GM12875 (cell line): ENCODE results near the gene NKTR.
"Not testable (repeated sequence)": the region's sequence is repeated elsewhere in the genome, so short reads cannot be mapped to it uniquely, and the experiment has no call there.

Experiments used
- H3K4me3 ChIP-seq: one replicate; pipeline ENCODE4 v1.5.1; 2011; ENCODE audit warnings: low read depth, low read length, control low read depth
- TF ChIP-seq, protein P1 (sequence below): IDR thresholded peaks from 2 replicates; pipeline ENCODE4 v1.5.1; 2011; ENCODE audit warnings: low read depth, mild to moderate bottlenecking, control low read depth, inconsistent platforms, low read length, moderate library complexity, borderline replicate concordance; ENCODE audit not compliant: insufficient read depth

The NKTR gene

DNA sequence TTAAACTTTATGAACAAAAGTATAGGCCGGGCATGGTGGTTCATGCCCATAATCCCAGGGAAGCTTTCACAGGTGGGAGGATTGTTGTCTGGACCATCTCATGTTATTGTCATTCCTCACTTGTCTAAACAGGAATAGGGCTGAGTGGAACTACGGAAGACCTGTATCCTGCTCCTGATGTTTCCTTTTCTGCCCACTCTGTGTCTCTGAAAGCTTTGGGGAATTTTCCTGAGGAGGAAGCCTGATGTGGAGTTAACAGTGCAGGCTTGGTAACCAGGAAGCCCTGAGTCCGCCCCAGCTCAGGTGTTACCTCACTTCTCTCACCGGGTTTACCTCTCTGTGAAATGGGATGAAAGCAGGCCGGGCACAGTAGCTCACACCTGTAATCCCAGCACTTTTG is 11.9 kb upstream of the NKTR start:
- TF ChIP-seq, protein P1, sequence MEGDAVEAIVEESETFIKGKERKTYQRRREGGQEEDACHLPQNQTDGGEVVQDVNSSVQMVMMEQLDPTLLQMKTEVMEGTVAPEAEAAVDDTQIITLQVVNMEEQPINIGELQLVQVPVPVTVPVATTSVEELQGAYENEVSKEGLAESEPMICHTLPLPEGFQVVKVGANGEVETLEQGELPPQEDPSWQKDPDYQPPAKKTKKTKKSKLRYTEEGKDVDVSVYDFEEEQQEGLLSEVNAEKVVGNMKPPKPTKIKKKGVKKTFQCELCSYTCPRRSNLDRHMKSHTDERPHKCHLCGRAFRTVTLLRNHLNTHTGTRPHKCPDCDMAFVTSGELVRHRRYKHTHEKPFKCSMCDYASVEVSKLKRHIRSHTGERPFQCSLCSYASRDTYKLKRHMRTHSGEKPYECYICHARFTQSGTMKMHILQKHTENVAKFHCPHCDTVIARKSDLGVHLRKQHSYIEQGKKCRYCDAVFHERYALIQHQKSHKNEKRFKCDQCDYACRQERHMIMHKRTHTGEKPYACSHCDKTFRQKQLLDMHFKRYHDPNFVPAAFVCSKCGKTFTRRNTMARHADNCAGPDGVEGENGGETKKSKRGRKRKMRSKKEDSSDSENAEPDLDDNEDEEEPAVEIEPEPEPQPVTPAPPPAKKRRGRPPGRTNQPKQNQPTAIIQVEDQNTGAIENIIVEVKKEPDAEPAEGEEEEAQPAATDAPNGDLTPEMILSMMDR = no peak
- no peak overlapping the region for H3K4me3 ChIP-seq

DNA sequence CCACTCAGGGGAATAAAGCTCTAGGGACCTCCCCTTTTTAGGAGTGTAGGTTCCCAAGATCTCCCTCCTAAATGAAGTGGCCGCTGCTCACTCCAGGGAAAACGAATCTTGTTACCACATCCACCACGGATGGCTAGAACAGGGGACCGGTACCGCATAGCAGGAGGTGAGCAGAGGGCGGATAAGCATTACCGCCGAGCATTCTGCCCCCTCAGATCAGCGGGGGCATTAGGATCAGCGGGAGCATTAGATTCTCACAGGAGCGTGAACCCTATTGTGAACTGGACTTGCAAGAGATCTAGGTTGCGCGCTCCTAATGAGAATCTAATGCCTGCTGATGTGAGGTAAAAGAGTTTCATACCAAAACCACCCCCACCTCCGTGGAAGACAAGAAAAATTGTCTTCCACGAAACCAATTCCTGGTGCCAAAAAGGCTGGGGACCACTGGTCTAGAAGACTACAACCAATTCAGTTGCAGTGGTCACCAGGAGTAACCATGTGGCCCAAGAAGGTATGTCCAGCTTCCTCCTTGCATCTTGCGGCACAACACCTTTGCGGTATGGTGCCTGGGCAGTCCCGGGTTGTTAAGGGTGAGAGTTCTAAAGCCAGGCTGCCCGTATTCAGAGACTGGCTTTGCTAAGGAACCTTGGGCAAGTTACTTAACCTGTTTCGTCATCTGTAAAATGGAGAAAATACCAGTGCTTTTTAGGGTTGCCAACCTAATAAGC is 10.9 kb upstream of the NKTR start:
- TF ChIP-seq, protein P1 = no peak
- no peak overlapping the region for H3K4me3 ChIP-seq

DNA sequence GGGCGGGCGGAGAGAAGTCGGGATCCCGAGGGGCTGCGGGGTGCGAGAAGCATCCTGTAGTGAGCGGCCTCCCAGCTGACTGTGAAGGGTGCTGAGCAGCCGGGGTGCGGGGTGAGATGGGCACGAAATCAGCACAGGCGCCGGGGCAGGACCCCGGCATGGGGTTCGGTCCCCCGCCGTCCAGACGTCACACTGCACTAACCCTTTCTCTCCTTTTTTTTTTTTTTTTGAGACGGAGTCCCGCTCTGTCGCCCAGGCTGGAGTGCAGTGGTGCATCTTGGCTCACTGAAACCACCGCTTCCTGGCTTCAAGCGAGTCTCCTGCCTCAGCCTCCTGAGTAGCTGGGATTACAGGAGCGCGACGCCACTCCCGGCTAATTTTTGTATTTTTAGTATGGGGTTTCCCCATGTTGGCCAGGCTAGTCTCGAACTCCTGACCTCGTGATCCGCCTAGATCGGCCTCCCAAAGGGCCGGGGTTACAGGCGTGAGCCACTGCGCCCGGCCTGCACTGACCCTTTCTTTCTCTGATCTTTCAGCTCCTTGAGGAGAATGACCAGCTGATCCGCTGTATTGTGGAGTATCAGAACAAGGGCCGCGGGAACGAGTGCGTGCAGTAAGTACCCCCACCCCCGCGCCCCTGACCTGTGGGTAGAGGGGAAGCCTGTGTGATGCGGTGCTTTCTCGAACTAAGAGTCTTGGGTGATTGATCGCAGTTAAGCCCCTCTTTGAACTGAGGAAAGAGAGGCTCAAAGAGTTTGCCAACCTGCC is 9.3 kb upstream of the NKTR start:
- peak overlapping the region; percentile 83 for H3K4me3 ChIP-seq
- TF ChIP-seq, protein P1 = no peak

DNA sequence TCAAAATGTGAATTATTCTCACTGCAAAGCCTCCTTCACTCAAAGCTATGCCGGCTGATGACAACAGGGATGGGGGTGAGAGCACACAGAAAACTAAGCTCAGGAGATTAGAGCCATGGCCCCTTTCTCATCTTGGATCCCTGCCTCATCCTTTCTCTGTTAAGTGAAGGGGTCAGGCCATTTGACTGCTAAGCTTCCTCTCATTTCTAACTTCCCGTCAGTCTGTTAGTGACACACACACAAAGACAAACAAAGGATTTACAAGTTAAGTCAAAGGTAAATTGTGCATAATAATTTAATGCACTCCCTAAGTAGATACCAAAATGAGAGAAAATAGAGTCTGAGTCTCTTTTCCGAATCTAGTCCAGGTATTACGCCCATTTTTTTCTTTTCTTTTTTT is 8.7 kb upstream of the NKTR start:
- H3K4me3 ChIP-seq = peak overlapping the region; percentile 83
- TF ChIP-seq, protein P1 = no peak

DNA sequence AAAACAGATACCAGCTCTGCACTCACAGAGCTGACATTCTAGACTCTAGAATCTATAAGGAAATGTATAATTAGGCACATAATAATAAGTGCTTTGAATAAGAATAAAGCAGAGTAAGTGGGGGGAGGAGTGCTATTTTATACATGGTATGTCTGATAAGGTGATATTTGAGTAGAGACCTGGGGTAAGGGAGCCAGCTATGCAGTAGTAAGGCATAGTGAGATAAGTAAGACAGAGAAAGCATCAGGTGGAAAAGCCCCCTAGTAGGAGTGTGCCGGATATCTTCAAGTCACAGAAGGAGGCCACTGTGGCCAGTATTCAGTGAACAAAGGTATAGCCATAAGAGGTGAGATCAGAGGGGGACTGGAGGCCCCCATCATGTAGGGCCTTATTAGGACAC is 6.9 kb upstream of the NKTR start:
- H3K4me3 ChIP-seq = no peak overlapping the region
- TF ChIP-seq, protein P1 = no peak

DNA sequence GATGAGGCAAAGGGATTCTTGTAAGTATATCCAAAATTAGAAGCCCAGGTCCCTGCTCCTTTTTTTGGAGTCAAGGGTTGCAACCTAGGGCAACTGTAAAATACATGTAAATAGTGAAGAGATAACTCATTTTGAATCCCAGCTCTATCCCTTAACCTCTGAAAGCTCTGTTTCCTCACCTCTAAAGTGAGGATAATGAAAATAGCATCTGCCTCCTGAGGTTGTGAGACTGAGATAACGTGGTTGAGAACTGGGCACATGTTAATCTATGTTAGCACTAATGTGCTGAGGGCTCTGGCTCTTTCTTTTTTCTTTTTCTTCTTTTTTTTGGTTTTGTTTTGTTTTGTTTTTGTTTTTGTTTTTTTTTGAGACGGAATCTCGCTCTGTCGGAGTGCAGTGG is 4.8 kb upstream of the NKTR start:
- TF ChIP-seq, protein P1 = no peak
- H3K4me3 ChIP-seq = no peak overlapping the region

DNA sequence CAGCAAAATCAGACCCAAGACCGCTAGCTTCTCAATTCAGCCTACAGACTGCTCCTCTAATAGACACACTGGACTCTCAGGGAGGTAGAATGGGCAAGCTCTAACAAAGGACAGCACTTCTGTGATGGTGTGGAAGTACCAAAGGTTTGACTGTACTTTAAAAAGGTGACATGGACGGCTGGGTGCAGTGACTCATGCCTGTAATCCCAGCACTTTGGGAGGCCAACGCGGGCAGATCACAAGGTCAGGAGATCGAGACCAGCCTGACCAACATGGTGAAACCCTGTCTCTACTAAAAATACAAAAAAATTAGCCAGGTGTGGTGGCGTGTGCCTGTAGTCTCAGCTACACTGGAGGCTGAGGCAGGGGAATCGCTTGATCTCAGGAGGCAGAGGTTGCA is 3.4 kb upstream of the NKTR start:
- H3K4me3 ChIP-seq = not testable (repeated sequence)
